Neutrophil (primary cell): Measurements from ENCODE around the gene GSAP.
"Not testable (repeated sequence)": the region's sequence is repeated elsewhere in the genome, so short reads cannot be mapped to it uniquely, and the experiment has no call there.

Source experiments
- H3K27ac ChIP-seq: fragments of 200-600 bp; sonication (generic); 2 replicates; pipeline ENCODE4 v1.5.1; 2016; ENCODE audit warnings: mild to moderate bottlenecking, moderate library complexity
- H3K27me3 ChIP-seq: fragments of 200-600 bp; sonication (generic); 2 replicates; pipeline ENCODE4 v1.6.0; 2016; ENCODE audit warnings: mild to moderate bottlenecking
- H3K36me3 ChIP-seq: fragments of 200-600 bp; sonication (generic); 2 replicates; pipeline ENCODE4 v1.5.1; 2017
- H3K4me1 ChIP-seq, 2 experiments: fragments of 200-600 bp in 1 of 2; sonication (generic) in 1 of 2; 1 replicate in 1 of 2; 2 replicates in 1 of 2; pipeline versions ENCODE4 v1.5.1 to v1.6.1; 2013 to 2016; ENCODE audit warnings: low read depth in 1 of 2, low read length in 1 of 2, mild to moderate bottlenecking in 1 of 2, moderate library complexity in 1 of 2; ENCODE audit not compliant: control insufficient read depth in 1 of 2, insufficient read depth in 1 of 2
- H3K4me3 ChIP-seq, 2 experiments: fragments of 200-600 bp in 1 of 2; sonication (generic) in 1 of 2; 1 replicate in 1 of 2; 2 replicates in 1 of 2; pipeline ENCODE4 v1.5.1; 2013 to 2016; ENCODE audit warnings: low read depth in 1 of 2, low read length in 1 of 2, mild to moderate bottlenecking in 1 of 2, moderate library complexity in 1 of 2
- H3K9me3 ChIP-seq: fragments of 200-600 bp; sonication (generic); 2 replicates; pipeline ENCODE4 v1.5.1; 2016
- CTCF ChIP-seq: fragments of 200-600 bp; sonication (generic); IDR thresholded peaks from 2 replicates; pipeline ENCODE4 v1.5.1; 2016; ENCODE audit warnings: antibody characterized with exemption

Gene GSAP

GRCh38 chr7:77455321-77455720, 39.2 kb upstream of the GSAP start:
- Histone ChIP-seq H3K4me1 (peaks cover 68 to 76% of the 10 kb centered on the region in 2 experiments), H3K36me3 (no peaks in the 10 kb centered on the region), H3K27ac (peak overlapping the region; percentile 84), H3K9me3 (no peaks in the 10 kb centered on the region), H3K27me3 (no peaks in the 10 kb centered on the region), H3K4me3 (no peak overlapping the region)
- no peak for TF ChIP-seq CTCF

GRCh38 chr7:77454802-77455201, 38.7 kb upstream of the GSAP start:
- H3K9me3 ChIP-seq = no peaks in the 10 kb centered on the region
- TF ChIP-seq CTCF = no peak
- no peaks in the 10 kb centered on the region for H3K36me3 ChIP-seq
- H3K4me1 ChIP-seq = peaks cover 63 to 71% of the 10 kb centered on the region in 2 experiments
- peak overlapping the region; percentile 84 for H3K27ac ChIP-seq
- H3K27me3 ChIP-seq = no peaks in the 10 kb centered on the region
- H3K4me3 ChIP-seq = no peak overlapping the region

GRCh38 chr7:77453531-77453930, 37.4 kb upstream of the GSAP start:
- peak overlapping the region; percentile 84 for H3K27ac ChIP-seq
- TF ChIP-seq CTCF = no peak
- no peaks in the 10 kb centered on the region for H3K27me3 ChIP-seq
- H3K4me3 ChIP-seq = peak overlapping the region; percentile 7 to 29
- no peaks in the 10 kb centered on the region for H3K36me3 ChIP-seq
- no peaks in the 10 kb centered on the region for H3K9me3 ChIP-seq
- peaks cover 51 to 60% of the 10 kb centered on the region in 2 experiments for H3K4me1 ChIP-seq

GRCh38 chr7:77451950-77452349, 35.8 kb upstream of the GSAP start:
- not testable (repeated sequence) for H3K9me3 ChIP-seq, H3K27ac ChIP-seq, H3K4me3 ChIP-seq, H3K27me3 ChIP-seq, H3K36me3 ChIP-seq
- peaks cover 55 to 64% of the 10 kb centered on the region in 2 experiments for H3K4me1 ChIP-seq

GRCh38 chr7:77450613-77451012, 34.5 kb upstream of the GSAP start:
- Histone ChIP-seq H3K27me3 (no peaks in the 10 kb centered on the region), H3K4me3 (no peak overlapping the region), H3K36me3 (no peaks in the 10 kb centered on the region), H3K9me3 (no peaks in the 10 kb centered on the region), H3K4me1 (peaks cover 54 to 64% of the 10 kb centered on the region in 2 experiments), H3K27ac (no peak overlapping the region)
- no peak for TF ChIP-seq CTCF

GRCh38 chr7:77450054-77450453, 33.9 kb upstream of the GSAP start:
- H3K27me3 ChIP-seq = no peaks in the 10 kb centered on the region
- H3K4me3 ChIP-seq = no peak overlapping the region
- TF ChIP-seq CTCF = no peak
- no peak overlapping the region for H3K27ac ChIP-seq
- no peaks in the 10 kb centered on the region for H3K36me3 ChIP-seq
- H3K4me1 ChIP-seq = peaks cover 53 to 58% of the 10 kb centered on the region in 2 experiments
- H3K9me3 ChIP-seq = no peaks in the 10 kb centered on the region
